Prostate gland (tissue), 2 donors: Measurements from ENCODE around the gene SPG11. TPM values are rescaled to one million over a fixed set of nuclear protein-coding genes. Genes with fewer than 3 reads are reported as not detected.
A peak's percentile ranks its signal among the peaks of the same experiment; 100 is the strongest.

Source experiments
- DNase-seq: peaks from one replicate; pipeline ENCODE4 v3.0.0-alpha.2; 2019; ENCODE audit warnings: low spot score
- H3K27ac ChIP-seq, 2 donors: fragments of 200-600 bp; sonication (generic); 2 replicates each; pipeline ENCODE4 v1.5.1; 2017 to 2019
- H3K27me3 ChIP-seq: fragments of 200-600 bp; sonication (generic); replicated peaks from 2 replicates; pipeline ENCODE4 v1.5.1; 2019; ENCODE audit not compliant: insufficient read depth
- H3K36me3 ChIP-seq, 2 donors: fragments of 200-600 bp; sonication (generic); 1 replicate in 1 of 2; 2 replicates in 1 of 2; pipeline versions ENCODE4 v1.5.1 to v1.8.1; 2017 to 2019
- H3K4me1 ChIP-seq: fragments of 200-600 bp; sonication (generic); replicated peaks from 2 replicates; pipeline ENCODE4 v1.5.1; 2019
- H3K4me3 ChIP-seq, 2 donors: fragments of 200-600 bp; sonication (generic); 2 replicates each; pipeline ENCODE4 v1.5.1; 2017 to 2019
- H3K9me3 ChIP-seq: fragments of 200-600 bp; sonication (generic); 2 replicates; pipeline ENCODE4 v1.5.1; 2017
- CTCF ChIP-seq, 4 experiments: fragments of 200-600 bp in 2 of 4; fragments of 450-650 bp in 2 of 4; sonication (generic) in 2 of 4; IDR thresholded peaks; 1 replicate in 3 of 4; 2 replicates in 1 of 4; pipeline ENCODE4 v1.5.1; 2016 to 2019; ENCODE audit warnings: antibody characterized with exemption in 4 of 4, mild to moderate bottlenecking in 2 of 4, moderate library complexity in 2 of 4
- POLR2A ChIP-seq: fragments of 450-650 bp; IDR thresholded peaks from one replicate; pipeline ENCODE4 v1.6.1; 2016; ENCODE audit warnings: antibody characterized with exemption, mild to moderate bottlenecking
- POLR2AphosphoS5 ChIP-seq: sonication (generic); formaldehyde crosslinking; IDR thresholded peaks from one replicate; pipeline ENCODE4 v1.6.1; 2017; ENCODE audit warnings: antibody characterized with exemption
- WGBS: methylation state at CpG from one replicate; pipeline ENCODE4 v1.1.5; 2018; 5-methylcytosine and 5-hydroxymethylcytosine counted together
- intact Hi-C: fragments of 100-400 bp; cut with DNase I; formaldehyde crosslinking; loops from one replicate; pipeline ENCODE4 v1.14.2; 2022
- total RNA-seq, 2 donors: library from RNA; depleted of rRNA; stranded (reverse); fragments of >200 nt; gene quantifications; one replicate each; pipeline ENCODE4 v1.1.0, GENCODE V29; 2016

The SPG11 gene
- total RNA-seq, 2 donors from 2014 or later = 86.2 to 93.7 TPM

DNA sequence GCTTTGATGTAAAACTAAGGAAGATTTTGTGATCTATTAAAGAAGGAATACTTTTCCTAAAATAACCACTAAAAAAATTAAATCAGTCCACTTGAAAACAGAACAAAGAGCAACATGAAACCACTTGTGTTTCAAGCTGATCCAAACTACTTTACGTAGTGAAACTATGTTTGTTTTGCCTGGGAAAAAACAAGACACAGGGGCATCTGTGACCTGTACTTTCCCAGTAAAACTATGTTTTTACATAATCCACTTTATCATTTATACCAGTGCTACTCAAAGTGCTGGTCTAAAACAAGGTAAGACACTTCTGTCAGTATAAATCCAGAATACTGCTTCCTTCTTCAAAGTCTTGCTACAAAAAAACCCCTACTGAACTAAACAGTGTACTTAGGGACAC, 56.7 kb downstream of the SPG11 start:
- H3K27ac ChIP-seq = no peak overlapping the region
- H3K27me3 ChIP-seq = no peaks in the 10 kb centered on the region
- no peaks in the 10 kb centered on the region for H3K4me1 ChIP-seq
- peaks cover 0 to 14% of the 10 kb centered on the region in 2 donors for H3K36me3 ChIP-seq
- no peaks in the 10 kb centered on the region for H3K9me3 ChIP-seq
- WGBS = 57% methylated on average over 1 of the region's 1 CpG
- no peak for DNase-seq
- no peak overlapping the region for H3K4me3 ChIP-seq
- TF ChIP-seq CTCF (IDR thresholded peaks at IDR 0.05) (no peak), POLR2A (no peak), POLR2AphosphoS5 (no peak)
- intact Hi-C loops = no loop called here

- no peak overlapping the region for H3K4me3 ChIP-seq
- TF ChIP-seq CTCF (IDR thresholded peaks at IDR 0.05) = no peak
- no peak for TF ChIP-seq POLR2AphosphoS5
- TF ChIP-seq POLR2A = no peak
- no peaks in the 10 kb centered on the region for H3K9me3 ChIP-seq
- H3K27ac ChIP-seq = no peak overlapping the region
- no peaks in the 10 kb centered on the region for H3K4me1 ChIP-seq
- H3K36me3 ChIP-seq = peaks cover 0 to 14% of the 10 kb centered on the region in 2 donors
- intact Hi-C loops = no loop called here
- WGBS = 96% methylated on average over 2 of the region's 2 CpGs
- DNase-seq = no peak
- H3K27me3 ChIP-seq = no peaks in the 10 kb centered on the region
These were observed 60.3 kb downstream of the SPG11 start for GRCh38 chr15:44603126-44603525.

GRCh38 chr15:44598892-44599291, 64.6 kb downstream of the SPG11 start:
- no peak for TF ChIP-seq POLR2AphosphoS5
- TF ChIP-seq POLR2A = no peak
- TF ChIP-seq CTCF (IDR thresholded peaks at IDR 0.05) = no peak
- no peaks in the 10 kb centered on the region for H3K4me1 ChIP-seq
- intact Hi-C loops = no loop called here
- no peak for DNase-seq
- no peaks in the 10 kb centered on the region for H3K27me3 ChIP-seq
- 36% methylated on average over 5 of the region's 5 CpGs for WGBS
- no peak overlapping the region for H3K4me3 ChIP-seq
- peak overlapping the region in 1 of 2 donors; percentile 22 for H3K27ac ChIP-seq
- no peaks in the 10 kb centered on the region for H3K9me3 ChIP-seq
- peaks cover 0 to 18% of the 10 kb centered on the region in 2 donors for H3K36me3 ChIP-seq

- Histone ChIP-seq H3K9me3 (no peaks in the 10 kb centered on the region), H3K36me3 (peaks cover 0 to 10% of the 10 kb centered on the region in 2 donors), H3K4me1 (no peaks in the 10 kb centered on the region), H3K4me3 (no peak overlapping the region), H3K27ac (no peak overlapping the region), H3K27me3 (no peaks in the 10 kb centered on the region)
- intact Hi-C loops = no loop called here
- no peak for TF ChIP-seq POLR2AphosphoS5
- TF ChIP-seq POLR2A = no peak
- no peak for DNase-seq
- WGBS = 72% methylated on average over 1 of the region's 1 CpG
These were observed 65.4 kb downstream of the SPG11 start for GRCh38 chr15:44598066-44598465.

- intact Hi-C loops = no loop called here
- Histone ChIP-seq H3K9me3 (no peaks in the 10 kb centered on the region), H3K36me3 (peaks cover 0 to 9% of the 10 kb centered on the region in 2 donors), H3K27me3 (no peaks in the 10 kb centered on the region), H3K4me3 (no peak overlapping the region), H3K4me1 (no peaks in the 10 kb centered on the region), H3K27ac (no peak overlapping the region)
- WGBS = 85% methylated on average over 1 of the region's 1 CpG
- no peak for DNase-seq
- TF ChIP-seq POLR2AphosphoS5 (no peak), POLR2A (no peak), CTCF (IDR thresholded peaks at IDR 0.05) (no peak)
These were observed 66.9 kb downstream of the SPG11 start for GRCh38 chr15:44596511-44597010.
